Activated naive CD8-positive, alpha-beta T cell treated with anti-CD3 and anti-CD28 coated beads, Interleukin-2, amount 50 U/mL, for 24 hours (primary cell): ENCODE data around the gene GRXCR2.

Experiments used
- ATAC-seq: fragments of 150-1000 bp; cut with Tn5 transposase; one replicate; pipeline ENCODE4 v1.10.0; 2021
- DNase-seq: peaks from one replicate; pipeline ENCODE4 v3.0.0; 2021
- H3K27ac Mint-ChIP-seq: one replicate; pipeline ENCODE4 v1.8.0; 2021; ENCODE audit warnings: mild to moderate bottlenecking, mixed read lengths
- H3K27me3 Mint-ChIP-seq: one replicate; pipeline ENCODE4 v1.8.0; 2021; ENCODE audit warnings: mixed read lengths
- H3K36me3 Mint-ChIP-seq: one replicate; pipeline ENCODE4 v1.8.0; 2021; ENCODE audit warnings: low read depth, mixed read lengths
- H3K4me1 Mint-ChIP-seq: one replicate; pipeline ENCODE4 v1.8.0; 2021; ENCODE audit warnings: mixed read lengths
- H3K4me3 Mint-ChIP-seq: one replicate; pipeline ENCODE4 v1.8.0; 2021; ENCODE audit warnings: mild to moderate bottlenecking, moderate library complexity, mixed read lengths
- H3K9me3 Mint-ChIP-seq: one replicate; pipeline ENCODE4 v1.8.0; 2021; ENCODE audit warnings: mixed read lengths

Gene GRXCR2

DNA sequence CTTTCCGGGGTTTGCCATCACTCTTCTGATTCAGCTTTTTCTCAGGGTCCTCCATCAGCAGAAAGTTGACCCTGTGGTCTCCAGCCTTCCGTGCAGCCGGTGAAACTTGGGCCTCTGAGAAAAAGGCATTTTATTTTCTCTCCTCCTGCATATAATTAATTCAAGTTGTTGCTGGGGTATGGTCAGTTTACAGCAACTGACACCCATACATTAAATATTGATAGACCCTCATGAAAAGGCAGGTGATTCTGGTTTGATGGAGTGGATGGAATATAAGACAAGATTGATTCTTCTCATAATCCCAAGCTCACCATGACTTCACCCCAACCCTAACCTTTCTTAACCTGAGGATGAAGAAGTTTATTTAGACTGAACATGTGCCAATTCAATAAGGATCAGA is at the start of gene GRXCR2:
GRXCR2 (minus strand) TSS at position 101 of the 400 bp plus-strand sequence; CDS start at position 55, 46 bp downstream.
- Mint-ChIP-seq H3K27ac (no peak within 1 kb of the TSS), H3K4me3 (no peak within 1 kb of the TSS), H3K36me3 (no peaks in the 10 kb centered on the region), H3K27me3 (peaks cover 7% of the 10 kb centered on the region), H3K9me3 (peaks cover 4% of the 10 kb centered on the region), H3K4me1 (no peaks in the 10 kb centered on the region)
- ATAC-seq (no peak), DNase-seq (no peak)

DNA sequence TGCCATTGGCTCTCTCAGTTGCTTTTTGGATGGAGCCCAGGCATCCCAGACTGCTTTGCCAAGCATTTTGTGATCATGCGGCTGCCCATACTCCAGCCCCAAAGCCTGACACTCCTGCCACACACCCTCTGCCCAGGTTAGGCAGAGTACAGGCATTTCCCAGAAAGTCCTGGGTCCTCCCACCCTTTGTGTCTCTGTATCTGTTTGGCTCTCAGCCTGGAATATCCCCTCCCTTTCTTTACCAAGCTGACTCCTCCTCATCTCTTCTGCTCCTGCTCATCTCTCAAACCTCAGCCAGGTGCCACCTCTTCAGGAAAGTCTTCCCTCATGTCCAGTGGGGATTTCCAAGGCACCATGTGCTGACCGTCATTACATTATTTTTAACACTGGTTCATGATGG is 49.2 kb upstream of the GRXCR2 start:
- Mint-ChIP-seq H3K4me1 (no peaks in the 10 kb centered on the region), H3K4me3 (no peak overlapping the region), H3K27ac (no peak overlapping the region), H3K36me3 (no peaks in the 10 kb centered on the region), H3K27me3 (peaks cover 2% of the 10 kb centered on the region), H3K9me3 (no peaks in the 10 kb centered on the region)
- ATAC-seq (no peak), DNase-seq (no peak)

- peaks cover 2% of the 10 kb centered on the region for H3K27me3 Mint-ChIP-seq
- ATAC-seq (no peak), DNase-seq (no peak)
- H3K4me3 Mint-ChIP-seq = no peak overlapping the region
- H3K27ac Mint-ChIP-seq = no peak overlapping the region
- H3K9me3 Mint-ChIP-seq = no peaks in the 10 kb centered on the region
- no peaks in the 10 kb centered on the region for H3K4me1 Mint-ChIP-seq
- H3K36me3 Mint-ChIP-seq = no peaks in the 10 kb centered on the region
Observed at GRCh38 chr5:145921211-145921610, 48.4 kb upstream of the GRXCR2 start.

GRCh38 chr5:145920542-145921210 is 47.9 kb upstream of the GRXCR2 start:
- ATAC-seq = no peak
- Mint-ChIP-seq H3K4me1 (no peaks in the 10 kb centered on the region), H3K27ac (no peak overlapping the region), H3K9me3 (no peaks in the 10 kb centered on the region), H3K36me3 (no peaks in the 10 kb centered on the region), H3K4me3 (no peak overlapping the region), H3K27me3 (peaks cover 2% of the 10 kb centered on the region)
- no peak for DNase-seq

DNA sequence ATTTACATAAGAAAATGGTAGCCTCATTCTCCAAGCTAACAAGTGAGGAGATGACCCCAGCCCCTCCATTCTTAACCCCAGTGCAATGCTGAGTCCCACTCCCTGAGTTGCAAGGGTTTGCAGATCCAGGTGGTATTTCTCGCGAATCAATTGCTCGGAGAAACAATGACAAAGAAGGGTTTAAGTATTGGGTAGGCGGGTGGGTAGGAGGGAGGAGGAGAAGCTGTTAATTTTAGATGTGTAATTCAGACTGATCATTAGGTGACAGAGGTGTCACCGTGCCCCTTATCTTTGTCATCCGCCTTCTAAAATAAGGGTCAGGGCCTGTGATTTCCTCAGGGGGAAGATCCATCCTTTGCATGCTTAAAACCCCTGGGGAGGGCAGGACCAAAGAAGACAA is 46.6 kb upstream of the GRXCR2 start:
- DNase-seq (no peak), ATAC-seq (no peak)
- Mint-ChIP-seq H3K36me3 (no peaks in the 10 kb centered on the region), H3K4me3 (no peak overlapping the region), H3K9me3 (no peaks in the 10 kb centered on the region), H3K27ac (no peak overlapping the region), H3K27me3 (peaks cover 2% of the 10 kb centered on the region), H3K4me1 (no peaks in the 10 kb centered on the region)

DNA sequence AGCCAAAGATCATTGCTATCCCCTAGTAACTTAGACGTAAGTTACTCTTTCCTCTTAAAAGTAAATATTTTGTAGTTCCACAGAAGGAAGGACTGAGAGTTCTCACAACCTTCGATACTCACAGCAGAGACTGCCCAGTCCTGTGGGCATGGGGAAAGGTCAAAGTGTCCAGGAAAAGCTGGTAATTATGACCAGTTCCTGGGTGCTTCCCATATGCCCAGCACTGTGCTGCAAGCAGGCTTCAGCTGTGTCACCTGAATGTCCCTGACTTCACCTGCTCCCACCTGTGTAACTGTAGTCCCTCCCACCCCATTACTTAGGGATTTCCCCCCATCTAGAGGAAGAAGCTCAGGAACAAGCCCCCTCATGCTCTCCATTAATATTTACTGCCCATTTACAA is 45.6 kb upstream of the GRXCR2 start:
- no peak for DNase-seq
- Mint-ChIP-seq H3K9me3 (no peaks in the 10 kb centered on the region), H3K27ac (no peak overlapping the region), H3K36me3 (no peaks in the 10 kb centered on the region), H3K4me1 (no peaks in the 10 kb centered on the region), H3K4me3 (no peak overlapping the region), H3K27me3 (peaks cover 2% of the 10 kb centered on the region)
- ATAC-seq = no peak

- Mint-ChIP-seq H3K27ac (no peak overlapping the region), H3K36me3 (no peaks in the 10 kb centered on the region), H3K4me3 (no peak overlapping the region), H3K4me1 (no peaks in the 10 kb centered on the region), H3K27me3 (peaks cover 2% of the 10 kb centered on the region), H3K9me3 (no peaks in the 10 kb centered on the region)
- ATAC-seq (no peak), DNase-seq (no peak)
Observed at GRCh38 chr5:145917288-145917687, 44.5 kb upstream of the GRXCR2 start.

DNA sequence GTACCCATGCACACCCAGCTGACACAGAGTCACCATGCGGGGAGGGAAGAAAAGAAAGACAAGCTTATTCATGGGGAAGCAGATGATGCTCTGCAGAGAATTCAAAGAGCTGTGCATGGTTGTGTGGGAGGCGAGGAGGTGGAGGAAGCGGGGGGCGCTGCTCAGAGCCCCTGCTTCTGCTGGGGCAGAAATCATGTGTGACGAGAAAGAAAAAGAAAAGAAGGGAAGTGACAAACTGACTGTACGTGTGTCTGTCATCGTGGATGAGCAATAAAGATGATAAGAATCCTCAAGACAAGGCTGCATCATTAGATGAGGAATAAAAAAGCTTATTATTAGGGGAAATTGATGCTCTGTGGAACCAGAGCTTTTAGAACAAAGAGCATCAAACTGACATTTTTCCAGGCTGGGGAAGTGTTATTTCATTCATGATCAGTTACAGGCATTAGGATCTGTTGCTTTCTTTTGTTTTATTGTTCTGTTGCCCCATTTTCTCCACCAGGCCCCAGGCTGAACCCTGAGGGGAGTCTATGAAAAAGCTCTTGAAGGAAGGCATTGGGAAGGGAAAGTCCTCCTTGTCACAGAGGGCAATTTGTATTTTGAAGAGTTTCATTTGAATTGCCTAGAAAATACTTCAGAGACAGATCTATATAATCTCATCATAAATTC is 43.3 kb upstream of the GRXCR2 start:
- DNase-seq = no peak
- H3K4me1 Mint-ChIP-seq = no peaks in the 10 kb centered on the region
- no peaks in the 10 kb centered on the region for H3K27me3 Mint-ChIP-seq
- H3K9me3 Mint-ChIP-seq = no peaks in the 10 kb centered on the region
- ATAC-seq = no peak
- no peak overlapping the region for H3K27ac Mint-ChIP-seq
- no peaks in the 10 kb centered on the region for H3K36me3 Mint-ChIP-seq
- H3K4me3 Mint-ChIP-seq = no peak overlapping the region

DNA sequence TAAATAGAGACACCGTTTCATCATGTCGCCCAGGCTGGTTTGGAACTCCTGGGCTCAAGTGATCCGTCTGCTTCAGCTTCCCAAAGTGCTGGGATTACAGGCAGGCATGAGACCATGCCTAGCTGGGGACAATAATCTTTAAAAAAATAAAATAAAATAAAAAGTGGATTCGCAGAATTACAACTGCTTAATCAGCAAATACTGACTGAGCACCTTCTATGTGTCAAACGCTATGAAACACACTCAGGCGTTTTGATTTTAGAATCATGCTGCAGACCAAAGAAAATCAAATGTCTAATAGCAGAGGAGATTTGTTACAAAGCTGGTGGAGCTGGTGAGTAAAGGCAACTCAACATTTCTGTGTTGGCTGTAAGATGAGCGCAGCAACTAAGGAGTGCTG is 40.9 kb upstream of the GRXCR2 start:
- H3K9me3 Mint-ChIP-seq = no peaks in the 10 kb centered on the region
- H3K4me3 Mint-ChIP-seq = no peak overlapping the region
- no peaks in the 10 kb centered on the region for H3K27me3 Mint-ChIP-seq
- no peak overlapping the region for H3K27ac Mint-ChIP-seq
- no peaks in the 10 kb centered on the region for H3K36me3 Mint-ChIP-seq
- ATAC-seq (no peak), DNase-seq (no peak)
- H3K4me1 Mint-ChIP-seq = no peaks in the 10 kb centered on the region

DNA sequence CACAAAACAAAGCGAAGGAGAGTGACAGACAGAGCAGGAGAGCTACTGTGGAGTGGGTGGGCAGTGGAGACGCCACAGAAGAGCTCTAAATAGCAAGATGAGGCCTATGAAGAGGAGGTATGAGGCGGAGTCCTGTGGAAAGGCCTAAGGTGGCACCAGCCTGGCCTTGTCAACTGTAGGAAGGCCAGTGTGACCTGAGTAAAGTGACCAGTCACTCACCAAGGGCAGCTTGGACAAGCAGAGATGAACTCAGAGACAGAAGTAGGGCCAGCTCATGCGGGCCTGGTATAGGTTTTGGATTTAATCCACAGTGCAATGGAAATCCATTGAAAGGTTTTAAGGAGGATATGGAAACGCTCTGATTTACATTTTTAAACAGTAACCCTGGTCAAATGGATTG is 39.8 kb upstream of the GRXCR2 start:
- Mint-ChIP-seq H3K27me3 (no peaks in the 10 kb centered on the region), H3K27ac (no peak overlapping the region), H3K36me3 (no peaks in the 10 kb centered on the region), H3K9me3 (no peaks in the 10 kb centered on the region), H3K4me3 (no peak overlapping the region), H3K4me1 (no peaks in the 10 kb centered on the region)
- ATAC-seq (no peak), DNase-seq (no peak)

- DNase-seq (no peak), ATAC-seq (no peak)
- no peak overlapping the region for H3K4me3 Mint-ChIP-seq
- H3K4me1 Mint-ChIP-seq = no peaks in the 10 kb centered on the region
- no peaks in the 10 kb centered on the region for H3K9me3 Mint-ChIP-seq
- no peaks in the 10 kb centered on the region for H3K36me3 Mint-ChIP-seq
- H3K27me3 Mint-ChIP-seq = no peaks in the 10 kb centered on the region
- no peak overlapping the region for H3K27ac Mint-ChIP-seq
Observed at GRCh38 chr5:145912019-145912418, 39.2 kb upstream of the GRXCR2 start.

DNA sequence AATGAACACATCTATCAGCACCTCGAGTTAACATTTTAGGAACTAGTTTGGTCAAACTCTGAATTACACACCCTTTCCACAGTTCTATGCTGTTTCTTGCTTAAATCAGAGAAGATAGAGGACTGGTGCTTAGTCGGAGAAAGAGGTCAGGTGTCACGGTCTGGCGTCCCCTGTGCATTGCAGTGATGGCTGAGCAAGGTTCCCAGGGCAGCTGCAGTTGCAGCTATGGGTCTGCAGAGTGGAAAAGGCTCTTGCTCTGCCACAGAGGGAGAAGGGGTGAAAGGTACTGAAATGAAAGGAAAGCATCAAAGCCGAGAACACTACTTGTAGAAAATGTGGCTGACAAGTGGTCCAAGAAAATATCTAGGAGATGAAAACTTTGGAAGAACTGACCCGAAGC is 38.4 kb upstream of the GRXCR2 start:
- H3K9me3 Mint-ChIP-seq = no peaks in the 10 kb centered on the region
- DNase-seq (no peak), ATAC-seq (no peak)
- H3K36me3 Mint-ChIP-seq = no peaks in the 10 kb centered on the region
- no peaks in the 10 kb centered on the region for H3K27me3 Mint-ChIP-seq
- no peak overlapping the region for H3K27ac Mint-ChIP-seq
- H3K4me1 Mint-ChIP-seq = no peaks in the 10 kb centered on the region
- H3K4me3 Mint-ChIP-seq = no peak overlapping the region

DNA sequence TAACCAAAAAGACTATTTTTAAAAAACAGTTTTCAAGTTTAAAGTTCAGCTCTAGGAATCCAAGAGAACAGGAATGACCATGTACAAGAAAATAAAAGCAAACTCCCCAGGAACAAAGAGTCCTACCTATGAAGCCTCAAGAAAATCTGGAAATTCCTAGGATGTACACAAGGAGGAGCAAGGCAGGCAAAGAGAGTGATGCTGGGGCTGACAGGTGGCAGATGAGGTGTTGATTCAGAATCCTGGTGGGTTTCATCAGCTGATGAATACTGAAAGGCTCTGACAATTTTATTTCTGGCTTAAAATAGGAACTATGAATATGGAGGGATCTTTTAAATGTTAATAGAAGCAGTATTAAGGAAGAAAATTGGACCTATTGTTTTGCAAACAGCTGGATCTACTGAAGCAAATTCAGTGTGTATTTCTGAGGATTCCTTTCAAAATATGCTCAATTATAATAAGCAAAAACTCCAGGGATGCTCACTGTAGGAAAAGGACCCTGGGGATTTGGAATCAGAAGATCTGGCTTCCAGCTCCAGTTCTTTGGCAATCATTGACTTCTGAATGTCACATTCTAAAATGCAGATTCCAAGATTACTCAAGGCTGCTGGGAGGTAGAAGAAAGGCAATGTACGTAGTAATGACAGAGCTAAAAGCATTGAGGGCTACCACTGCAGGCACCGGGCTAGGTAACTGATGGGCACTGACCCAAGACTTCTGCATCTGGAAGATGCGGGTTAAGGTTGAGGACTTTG is 35.6 kb upstream of the GRXCR2 start:
- Mint-ChIP-seq H3K27me3 (no peaks in the 10 kb centered on the region), H3K27ac (no peak overlapping the region), H3K9me3 (no peaks in the 10 kb centered on the region), H3K36me3 (no peaks in the 10 kb centered on the region), H3K4me1 (no peaks in the 10 kb centered on the region), H3K4me3 (no peak overlapping the region)
- ATAC-seq (no peak), DNase-seq (no peak)

GRCh38 chr5:145906401-145906800 is 33.6 kb upstream of the GRXCR2 start:
- no peaks in the 10 kb centered on the region for H3K4me1 Mint-ChIP-seq
- H3K36me3 Mint-ChIP-seq = no peaks in the 10 kb centered on the region
- DNase-seq = no peak
- H3K27me3 Mint-ChIP-seq = no peaks in the 10 kb centered on the region
- H3K27ac Mint-ChIP-seq = no peak overlapping the region
- no peak overlapping the region for H3K4me3 Mint-ChIP-seq
- no peaks in the 10 kb centered on the region for H3K9me3 Mint-ChIP-seq
- ATAC-seq = no peak

- Mint-ChIP-seq H3K9me3 (peaks cover 5% of the 10 kb centered on the region), H3K27me3 (no peaks in the 10 kb centered on the region), H3K36me3 (no peaks in the 10 kb centered on the region), H3K27ac (no peak overlapping the region), H3K4me3 (no peak overlapping the region), H3K4me1 (no peaks in the 10 kb centered on the region)
- DNase-seq (no peak), ATAC-seq (no peak)
Observed at GRCh38 chr5:145904743-145905142, 31.9 kb upstream of the GRXCR2 start.
